GM18858 (cell line): ENCODE data around the gene ITGA2.

ENCODE experiments used
- ATAC-seq: cut with Tn5 transposase; IDR thresholded peaks from one replicate; pipeline ENCODE4 v1.9.1; 2021; ENCODE audit not compliant: unreplicated experiment

The ITGA2 gene

DNA sequence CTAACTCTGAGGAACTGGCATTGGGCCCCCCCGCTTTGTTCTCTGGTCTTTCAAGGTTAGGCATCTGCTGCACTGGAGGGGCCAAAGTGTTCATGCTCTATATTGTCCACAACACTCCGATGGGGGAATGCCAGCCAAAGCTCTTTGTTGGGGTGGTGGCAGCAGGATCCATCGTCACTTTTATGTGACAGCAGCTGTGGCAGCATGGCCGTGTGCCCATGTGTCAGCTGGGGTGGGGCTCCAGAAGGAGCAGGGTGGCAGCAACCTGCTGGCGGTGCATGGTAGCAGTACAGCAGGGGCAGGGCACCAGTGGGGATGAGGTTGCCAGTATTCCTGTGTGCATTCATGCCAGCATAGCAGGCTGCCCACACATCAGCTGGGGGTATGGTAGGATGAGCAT lies 28.2 kb downstream of the ITGA2 start:
- ATAC-seq: no peak

DNA sequence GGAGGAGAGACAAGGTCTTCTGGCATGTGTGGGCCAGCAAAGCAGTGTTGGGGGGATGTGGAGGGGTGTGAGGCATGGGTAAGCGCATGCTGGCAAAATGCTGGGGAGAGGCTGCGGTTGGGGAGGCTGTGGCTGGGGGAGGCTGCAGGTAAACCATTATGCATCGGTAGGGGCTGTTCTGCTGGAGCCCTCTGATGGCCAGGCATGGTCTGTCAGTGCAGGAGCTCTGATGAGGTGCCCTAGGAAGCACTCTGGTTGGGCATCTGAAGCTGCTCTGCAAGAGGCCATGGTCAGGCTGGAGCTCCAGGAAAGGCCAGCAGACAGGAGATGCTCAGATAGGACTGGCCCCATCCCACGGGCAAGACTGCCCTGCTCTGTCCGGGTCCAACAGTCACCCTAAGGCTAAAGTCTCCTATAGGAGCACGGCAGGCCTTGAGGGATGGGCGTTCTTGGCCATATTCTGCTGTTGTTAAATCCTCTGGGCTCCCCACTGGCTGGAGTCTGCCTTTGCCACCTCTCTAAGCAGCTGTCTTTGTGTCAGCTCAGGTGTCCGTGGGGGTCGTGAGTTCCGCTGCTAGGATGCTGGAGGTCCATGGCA lies 28.7 kb downstream of the ITGA2 start:
- no peak for ATAC-seq

DNA sequence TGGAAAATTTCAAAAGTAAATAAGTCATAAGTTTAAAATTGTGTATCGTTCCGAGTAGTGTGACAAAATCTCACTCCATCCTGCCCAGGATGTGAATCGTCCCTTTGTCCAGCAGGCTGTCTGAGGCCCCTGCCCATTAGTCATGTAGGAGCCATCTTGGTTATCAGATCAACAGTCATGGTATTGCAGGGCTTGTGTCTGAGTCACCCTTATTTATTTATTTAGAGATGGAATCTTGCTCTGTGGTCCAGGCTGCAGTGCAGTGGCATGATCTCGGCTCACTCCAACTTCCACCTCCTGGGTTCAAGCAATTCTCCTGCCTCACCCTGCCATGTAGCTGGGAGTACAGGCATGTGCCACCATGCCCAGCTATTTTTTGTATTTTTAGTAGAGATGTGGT lies 30.2 kb downstream of the ITGA2 start:
- ATAC-seq: no peak

DNA sequence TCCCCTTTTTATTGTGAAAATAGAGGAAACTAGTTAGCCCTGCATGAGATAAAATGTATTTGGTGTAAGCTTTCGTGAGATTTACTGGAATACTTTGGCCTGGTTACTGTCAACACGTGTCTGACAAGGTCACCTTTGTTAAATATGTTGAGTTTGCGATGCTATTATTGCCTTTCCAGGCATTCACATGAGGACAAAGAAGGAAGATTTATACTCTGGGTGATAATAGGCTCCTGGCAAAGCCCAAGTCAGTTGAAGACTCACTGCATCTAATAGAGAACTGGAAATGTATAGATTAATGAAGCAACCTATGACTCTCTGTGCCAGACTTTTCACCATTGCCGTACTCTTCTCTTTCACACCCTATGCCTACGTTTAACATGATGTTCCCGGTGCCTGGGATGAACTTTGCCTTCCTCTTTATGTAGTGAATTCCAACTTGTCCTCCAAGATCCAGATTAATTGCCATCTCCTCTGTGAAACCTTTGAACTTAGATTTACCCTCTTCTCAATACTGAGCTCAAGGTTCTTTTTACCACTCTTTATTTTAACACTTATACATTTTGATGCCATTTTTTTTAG lies 33.9 kb downstream of the ITGA2 start:
- ATAC-seq: no peak

DNA sequence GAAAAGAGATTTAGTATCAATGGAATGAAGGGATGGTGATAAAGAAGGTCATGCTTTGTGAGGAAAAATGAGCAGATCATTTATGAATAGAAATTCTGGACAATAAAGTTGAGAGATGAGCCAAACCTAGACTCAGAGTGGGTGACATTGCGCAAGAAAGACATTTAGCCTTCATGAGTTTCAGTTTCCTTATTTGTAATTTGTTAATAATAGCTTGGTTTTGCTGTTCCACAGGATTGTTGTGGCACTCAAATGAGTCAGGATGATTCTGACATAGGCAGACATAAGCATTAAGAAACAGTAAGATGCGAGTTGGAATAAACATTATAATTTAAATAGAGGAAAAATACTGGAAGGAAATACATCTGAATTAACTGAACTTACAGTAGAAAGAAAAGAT lies 34.8 kb downstream of the ITGA2 start:
- ATAC-seq: peak; percentile 96

DNA sequence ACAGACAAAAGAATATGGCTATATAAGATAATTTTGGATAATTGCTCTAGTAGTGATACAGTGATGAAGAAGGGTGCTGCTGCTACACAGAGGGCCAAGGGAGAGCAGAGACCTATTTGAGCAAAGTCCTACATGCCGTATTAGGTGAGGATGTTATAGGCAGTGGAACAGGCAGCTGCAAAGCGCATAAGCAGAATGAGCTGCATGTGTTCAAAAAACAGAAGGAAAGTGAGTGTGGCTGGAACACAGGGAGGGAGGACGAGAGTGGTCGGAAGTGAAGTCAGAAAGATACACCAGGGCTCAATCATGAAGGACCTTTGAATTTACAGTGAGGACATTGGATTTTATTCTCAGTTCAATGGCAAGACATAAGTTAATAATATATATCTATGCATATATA lies 35.4 kb downstream of the ITGA2 start:
- ATAC-seq: no peak

DNA sequence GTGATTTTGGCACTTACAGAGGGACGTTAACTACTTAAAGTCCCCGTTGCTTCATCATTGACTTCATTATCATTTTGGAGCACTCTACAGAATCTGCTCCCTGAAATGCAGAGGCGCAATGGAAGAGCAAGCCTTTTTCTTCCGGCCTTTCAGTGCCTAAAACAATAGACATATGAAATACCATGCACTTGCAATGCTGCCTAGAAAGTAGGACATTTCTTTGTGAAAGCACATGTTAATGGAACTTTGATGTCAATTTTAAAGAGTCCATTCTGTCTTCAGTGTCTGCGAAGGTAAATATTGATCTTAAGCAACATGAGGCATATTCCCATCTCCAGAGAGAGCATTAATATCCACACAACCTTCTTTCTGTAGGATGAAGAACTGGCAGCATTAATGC lies 36.3 kb downstream of the ITGA2 start:
- ATAC-seq: no peak

DNA sequence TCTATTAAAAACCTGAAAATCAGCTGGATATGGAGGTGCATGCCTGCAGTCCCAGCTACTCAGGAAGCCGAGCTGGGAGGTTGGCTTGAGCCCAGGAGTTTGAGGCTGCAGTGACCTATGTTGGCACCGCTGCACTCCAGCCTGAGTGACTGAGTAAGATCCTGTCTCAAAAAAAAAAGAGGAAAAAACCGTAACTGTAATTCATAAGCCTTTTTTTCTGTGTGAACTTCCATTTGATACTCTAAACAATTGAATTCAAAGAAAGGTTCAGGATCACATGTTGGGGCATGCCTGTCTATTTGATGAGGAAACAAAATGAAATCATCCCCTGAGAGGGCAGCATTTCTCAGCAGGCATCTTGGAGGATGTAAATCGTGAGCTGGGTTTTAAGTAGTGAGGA lies 38.8 kb downstream of the ITGA2 start:
- no peak for ATAC-seq

DNA sequence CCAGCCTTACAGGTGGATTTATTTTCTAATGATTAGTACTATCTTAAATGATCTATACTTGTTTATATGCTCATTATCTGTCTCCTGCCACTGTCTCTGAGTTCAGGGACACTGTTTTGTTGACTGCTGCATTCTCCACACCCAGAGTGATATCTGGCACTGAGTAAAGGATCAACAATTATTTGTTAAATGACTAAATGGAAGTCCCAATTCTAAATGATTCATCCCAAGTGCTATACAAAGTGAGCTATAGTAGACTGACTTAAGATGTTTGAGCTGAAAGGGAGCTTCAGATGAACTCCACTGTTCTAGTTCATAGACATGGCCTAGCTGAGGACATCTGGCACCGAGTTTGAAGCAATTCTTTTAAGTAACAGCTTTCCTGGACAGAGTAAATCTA lies 40.5 kb downstream of the ITGA2 start:
- ATAC-seq: no peak

DNA sequence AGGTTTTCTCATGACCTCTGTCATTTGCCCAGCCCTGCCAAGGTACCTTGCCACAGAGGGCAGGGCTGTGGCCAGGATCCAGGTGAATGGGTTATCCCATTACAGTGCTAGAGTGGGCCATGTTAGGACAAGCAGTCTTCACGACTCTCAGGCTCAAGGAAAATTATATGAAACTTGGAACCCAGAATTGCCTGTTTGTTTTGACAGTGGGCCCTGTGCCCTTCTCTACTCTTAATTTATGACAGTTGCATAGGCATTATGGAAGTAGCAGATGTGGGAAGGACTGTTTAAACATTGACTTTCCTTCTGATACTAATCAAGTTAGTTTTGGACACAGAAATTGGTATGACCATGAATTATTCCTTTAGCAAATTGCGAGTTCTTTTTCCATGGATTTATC lies 41.7 kb downstream of the ITGA2 start:
- ATAC-seq: no peak

DNA sequence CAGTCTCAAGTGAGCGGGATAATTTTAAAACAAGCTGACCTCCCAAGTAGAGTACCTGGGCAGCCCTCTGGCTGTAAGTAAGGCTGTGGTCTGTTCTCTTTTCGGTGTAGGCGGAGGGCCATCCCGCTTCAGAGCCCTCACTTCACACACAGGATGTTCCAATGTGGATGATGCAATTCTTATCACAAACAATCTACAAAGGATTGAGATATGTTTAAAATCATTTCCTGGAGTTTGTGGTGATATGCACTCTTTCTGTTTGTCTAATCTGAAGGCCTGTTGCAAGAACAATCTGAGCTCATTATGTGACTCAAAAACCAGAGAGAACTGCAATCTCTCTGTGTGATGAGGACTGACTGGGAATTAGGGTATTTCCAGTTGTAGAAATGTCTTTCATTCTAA lies 42.5 kb downstream of the ITGA2 start:
- no peak for ATAC-seq

DNA sequence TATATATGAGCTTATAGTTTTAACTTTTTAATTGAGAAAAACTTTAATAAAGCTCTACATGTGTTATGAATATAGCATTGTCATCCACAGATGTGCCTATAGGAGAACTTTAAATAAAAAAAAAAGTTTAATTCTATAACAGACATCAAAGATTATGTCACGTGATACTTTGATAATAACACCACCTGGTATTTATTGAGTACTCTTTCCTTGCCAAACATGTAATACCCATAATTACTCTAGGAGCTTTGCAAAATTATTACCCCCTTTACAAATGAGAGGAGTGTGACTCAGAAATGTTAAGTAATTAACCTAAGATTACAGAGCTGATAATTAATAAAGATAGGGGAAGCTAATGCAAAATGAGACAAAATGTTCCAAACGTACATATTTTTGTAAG lies 43.0 kb downstream of the ITGA2 start:
- ATAC-seq: no peak

DNA sequence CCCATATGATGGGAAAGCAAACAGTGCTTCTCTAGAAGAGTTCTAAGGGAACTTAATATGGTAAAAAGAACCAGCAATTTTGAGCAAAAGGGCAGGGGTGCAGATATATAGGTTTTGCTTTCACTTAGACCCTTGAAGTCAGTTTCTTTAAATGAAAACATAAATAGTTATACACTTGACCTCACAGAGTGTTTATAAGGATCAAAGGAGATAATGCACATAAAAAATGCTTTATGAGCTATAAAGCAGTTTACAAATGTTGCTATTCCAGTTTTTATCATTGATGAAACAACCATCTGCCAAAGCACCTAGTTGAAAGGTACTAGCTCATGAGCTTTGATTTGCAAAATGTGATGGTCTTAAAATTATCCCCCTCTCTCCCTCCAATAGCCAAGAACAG lies 45.7 kb downstream of the ITGA2 start:
- no peak for ATAC-seq

DNA sequence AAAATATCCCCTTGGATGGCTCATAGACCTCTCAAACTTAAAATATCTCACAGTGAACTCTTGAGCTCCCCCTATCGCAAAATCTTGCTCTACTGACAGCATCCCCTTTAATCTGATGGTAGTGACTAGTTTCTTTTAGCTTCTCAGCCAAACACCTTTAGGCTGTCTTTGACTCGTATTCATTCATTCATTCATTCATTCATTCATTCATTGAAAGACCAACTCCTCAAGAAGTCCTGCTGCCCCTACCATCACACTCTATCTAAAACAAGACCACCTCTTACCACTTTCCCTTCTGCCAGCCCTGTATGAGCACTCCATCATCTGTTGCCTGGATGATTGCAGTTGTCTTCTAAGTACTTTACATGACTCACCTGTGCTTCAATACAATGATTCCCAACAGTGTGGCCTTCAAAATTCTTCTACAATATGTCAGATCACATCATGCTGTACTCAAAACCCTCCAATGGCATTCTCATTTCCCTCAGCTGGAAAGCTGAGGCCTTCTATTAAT lies 46.8 kb downstream of the ITGA2 start:
- no peak for ATAC-seq

DNA sequence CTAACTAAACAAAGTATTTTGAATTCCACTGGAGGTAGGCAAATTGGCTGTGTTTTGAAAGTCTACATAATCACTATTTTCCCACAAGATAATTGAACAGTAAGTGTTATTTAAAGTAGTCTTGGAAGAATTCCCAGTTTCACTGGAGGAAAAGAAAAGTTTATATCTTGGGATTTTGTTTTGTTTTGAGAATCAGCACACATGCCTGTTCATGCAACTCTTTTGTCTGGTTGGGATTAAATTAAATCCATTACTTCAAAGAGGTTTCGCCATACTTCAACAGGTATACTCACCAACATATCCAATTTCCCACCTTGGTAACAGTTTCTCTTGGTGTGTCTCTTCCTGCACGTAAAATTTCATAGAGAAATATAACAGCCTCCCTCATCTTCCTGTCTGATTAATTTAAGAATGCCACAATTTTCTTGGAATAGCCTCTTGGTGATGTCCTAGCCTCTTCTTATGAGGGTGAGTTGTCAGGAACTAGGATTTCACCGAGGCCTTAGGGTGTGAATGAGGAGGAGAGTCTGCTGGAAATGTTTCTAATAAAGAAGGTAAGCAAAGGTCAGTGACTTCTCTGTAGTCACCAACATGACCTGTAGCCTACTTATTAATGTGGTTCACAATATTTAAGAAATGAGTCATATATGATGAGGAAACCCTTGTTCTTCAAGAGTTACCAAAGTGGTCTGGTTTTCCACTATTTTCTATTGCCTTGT lies 48.1 kb downstream of the ITGA2 start:
- no peak for ATAC-seq

DNA sequence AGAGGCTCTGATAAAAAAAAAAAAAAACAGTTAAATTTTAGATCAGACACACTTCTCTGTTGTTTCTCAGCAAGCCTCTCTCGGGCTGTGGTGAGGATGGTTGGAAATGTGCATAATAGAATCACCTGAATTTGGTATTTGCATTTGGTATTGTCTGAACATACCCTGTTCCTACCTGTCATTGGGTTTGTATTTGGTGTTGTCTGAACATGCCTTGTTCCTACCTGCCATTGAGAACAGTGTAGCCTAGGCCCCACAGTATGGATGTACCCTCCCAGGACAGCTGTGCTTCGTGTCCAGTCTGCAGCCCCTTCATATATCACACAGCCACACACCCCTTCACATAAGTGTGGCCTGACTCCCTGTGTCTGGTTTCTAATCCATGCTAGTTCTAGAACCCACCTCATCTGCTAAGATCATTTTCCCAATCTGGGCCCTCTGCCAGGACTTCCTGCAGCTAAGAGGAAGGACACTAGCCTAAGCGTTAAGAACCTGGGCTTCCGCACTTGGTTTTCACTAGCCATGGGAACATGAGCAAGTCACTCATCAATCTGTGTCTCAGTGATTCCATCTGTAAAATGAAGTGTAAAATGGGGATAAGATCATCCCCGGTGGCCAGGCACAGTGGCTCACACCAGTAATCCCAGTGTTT lies 49.2 kb downstream of the ITGA2 start:
- no peak for ATAC-seq

DNA sequence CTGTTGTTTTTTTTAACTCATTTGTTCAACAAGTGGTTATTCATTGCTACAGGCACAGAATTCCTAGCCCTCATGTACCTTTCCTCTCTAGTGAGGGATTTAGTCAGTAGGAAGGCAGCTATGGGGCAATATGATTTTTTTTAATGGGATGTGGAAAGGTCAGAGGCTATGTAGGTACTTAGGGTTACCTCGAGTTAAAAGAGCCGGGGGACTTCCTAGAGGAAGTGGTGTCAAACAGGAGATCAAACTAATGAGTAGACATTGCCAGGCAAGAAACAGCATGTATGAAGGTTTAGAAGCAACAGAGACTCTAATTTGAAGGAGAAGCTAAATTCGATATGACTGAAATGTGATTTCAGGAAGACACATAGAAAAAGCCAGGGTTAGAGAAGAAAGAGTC lies 50.7 kb downstream of the ITGA2 start:
- no peak for ATAC-seq

DNA sequence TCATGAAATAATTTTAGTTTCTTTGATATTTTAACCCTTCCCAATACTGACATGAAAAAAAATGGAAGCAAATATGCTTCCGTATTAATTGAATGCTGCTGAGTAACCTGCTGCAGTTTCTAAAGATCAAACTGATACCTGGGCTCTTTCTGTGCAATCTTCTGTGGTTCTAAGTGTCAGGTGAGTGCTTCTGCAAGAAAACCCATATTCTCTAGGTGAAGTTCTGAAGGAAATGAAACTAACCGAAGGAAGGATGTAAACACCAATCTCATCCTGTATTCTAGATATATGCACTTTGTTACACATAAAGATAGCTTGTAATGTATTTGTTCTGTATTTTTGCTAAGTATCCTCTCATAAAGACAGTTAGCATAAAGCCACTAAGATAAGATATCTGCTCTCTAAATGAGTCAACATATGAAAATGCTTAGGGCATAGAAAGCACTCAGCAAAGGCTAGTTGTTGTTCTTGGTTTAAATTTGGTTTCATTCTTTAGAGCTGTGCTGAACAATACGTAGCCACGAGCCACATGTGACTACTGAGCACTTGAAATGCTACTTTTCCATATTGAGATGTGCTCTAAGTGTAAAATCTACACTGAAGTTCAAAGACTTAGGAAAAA lies 52.0 kb downstream of the ITGA2 start:
- peak; percentile 98 for ATAC-seq

DNA sequence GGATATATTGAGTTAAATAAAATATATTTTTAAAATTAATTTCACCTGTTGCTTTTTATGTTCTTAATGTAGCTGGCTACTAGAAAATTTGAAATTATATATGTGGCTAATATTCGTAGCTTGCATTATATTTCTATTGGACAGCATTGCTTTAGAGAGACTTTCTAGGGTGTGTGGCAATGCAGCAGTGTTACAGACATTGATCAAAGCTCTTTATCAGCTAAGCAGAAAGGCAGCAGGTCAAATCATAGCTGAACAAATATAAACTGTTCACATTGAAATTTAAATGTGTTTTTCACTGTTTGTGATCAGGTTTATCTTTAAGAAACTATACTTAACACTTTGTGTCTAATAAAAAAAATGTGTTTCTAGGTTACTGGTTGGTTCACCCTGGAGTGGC lies 52.6 kb downstream of the ITGA2 start:
- ATAC-seq: no peak

DNA sequence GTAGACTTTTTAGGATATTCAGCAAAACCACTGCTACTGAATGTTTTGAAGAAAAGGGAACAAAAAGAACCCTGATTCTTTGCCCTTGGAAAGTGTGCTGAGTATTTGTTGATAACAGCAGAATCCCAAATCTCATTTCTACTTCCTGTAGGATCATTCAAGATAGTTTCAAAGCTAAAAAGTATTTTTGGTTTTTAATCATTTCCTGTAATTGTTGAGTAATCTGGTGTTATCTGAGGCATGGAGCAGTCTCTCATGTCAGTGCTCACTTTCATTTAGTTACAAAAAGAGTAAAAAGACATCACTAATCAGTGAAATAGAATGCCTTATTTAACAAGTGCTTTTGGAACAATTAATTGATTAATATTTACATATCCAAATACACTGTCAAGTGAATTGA lies 56.1 kb downstream of the ITGA2 start:
- ATAC-seq: no peak

DNA sequence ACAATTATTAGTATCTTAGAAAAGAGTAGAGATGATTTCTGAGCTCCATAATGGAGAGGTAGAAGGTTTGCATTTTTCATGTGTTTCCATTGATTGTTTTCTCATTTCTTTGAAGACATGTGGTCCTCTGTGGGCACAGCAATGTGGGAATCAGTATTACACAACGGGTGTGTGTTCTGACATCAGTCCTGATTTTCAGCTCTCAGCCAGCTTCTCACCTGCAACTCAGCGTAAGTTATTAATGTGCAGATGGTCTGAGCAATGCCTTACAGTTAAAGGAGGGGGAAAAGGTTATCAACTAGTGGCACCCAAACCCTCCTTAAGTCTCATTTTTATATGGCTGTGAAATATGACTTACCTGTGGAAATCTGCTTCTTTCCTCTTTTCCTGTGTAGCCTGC lies 59.1 kb downstream of the ITGA2 start:
- ATAC-seq: no peak

DNA sequence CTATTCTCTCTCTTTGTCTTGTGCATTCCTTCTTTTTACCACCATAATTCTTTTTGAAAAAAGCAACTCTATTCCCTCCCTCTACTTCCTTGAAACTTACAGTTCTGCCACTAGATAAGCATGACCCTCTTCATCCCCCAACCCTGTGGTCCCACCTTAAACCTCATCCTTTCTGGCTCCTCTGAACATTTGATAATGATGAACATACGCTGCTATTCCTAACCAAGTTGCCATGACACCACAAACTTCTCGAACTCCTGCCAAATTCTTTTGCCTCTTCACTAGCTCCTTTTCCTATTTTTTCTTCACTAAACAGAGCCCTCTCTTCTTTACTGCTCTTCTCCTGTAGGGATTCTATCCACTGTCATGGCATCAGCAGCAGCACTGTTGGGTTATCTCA lies 63.3 kb downstream of the ITGA2 start:
- no peak for ATAC-seq
